ENCODE results near the gene ABCF3. TPM values are rescaled to one million over a fixed set of nuclear protein-coding genes. Genes with fewer than 3 reads are reported as not detected.

The ABCF3 gene
- total and polyA plus RNA-seq, 4 donors, result 28.1 to 59.2 (median 33.7) TPM

GRCh38 chr3:184169896-184170875 lies 15.8 kb upstream of the ABCF3 start:
- 95% methylated on average over 66 of the region's 66 CpGs for WGBS
- Histone ChIP-seq H3K4me3 (ENCODE audit: low read depth in 1 of 3, low read length in 3 of 3) (no peak overlapping the region), H3K36me3 (ENCODE audit: control insufficient read depth in 4 of 4, insufficient read depth in 3 of 4, low read depth in 1 of 4, low read length in 3 of 4) (peaks cover 8 to 57% (median 41%) of the 10 kb centered on the region in 4 donors), H3K4me1 (ENCODE audit: control insufficient read depth in 4 of 4, insufficient read depth in 4 of 4, low read length in 3 of 4) (peaks cover 0 to 3% (median 0%) of the 10 kb centered on the region in 4 donors), H3K27me3 (ENCODE audit: control insufficient read depth in 4 of 4, insufficient read depth in 4 of 4, low read length in 3 of 4) (no peaks in the 10 kb centered on the region), H3K9ac (ENCODE audit: low read depth in 1 of 2, low read length in 2 of 2) (no peak overlapping the region), H3K27ac (ENCODE audit: low read depth in 1 of 2, low read length in 2 of 2) (no peak overlapping the region), H3K9me3 (ENCODE audit: control insufficient read depth in 4 of 4, low read length in 3 of 4) (no peaks in the 10 kb centered on the region)
- TF ChIP-seq GABPA (IDR thresholded peaks at IDR 0.05 in 1 of 2, conservative IDR thresholded peaks at IDR 0.05 in 1 of 2) (no peak), EGR1 (IDR thresholded peaks at IDR 0.05; ENCODE audit: low read depth in 2 of 2) (no peak), FOXA1 (IDR thresholded peaks at IDR 0.05) (no peak), ZBTB33 (IDR thresholded peaks at IDR 0.05) (no peak), CTCF (IDR thresholded peaks at IDR 0.05; ENCODE audit: low read depth, low read length, missing input control) (no peak), REST (IDR thresholded peaks at IDR 0.05) (no peak), TAF1 (conservative IDR thresholded peaks at IDR 0.05) (no peak), YY1 (IDR thresholded peaks at IDR 0.05) (no peak), JUND (IDR thresholded peaks at IDR 0.05) (no peak), ATF3 (IDR thresholded peaks at IDR 0.05) (no peak), RXRA (IDR thresholded peaks at IDR 0.05) (no peak), NR2F2 (IDR thresholded peaks at IDR 0.05) (no peak), SP1 (IDR thresholded peaks at IDR 0.05) (no peak)
- TF ChIP-seq, protein P1, sequence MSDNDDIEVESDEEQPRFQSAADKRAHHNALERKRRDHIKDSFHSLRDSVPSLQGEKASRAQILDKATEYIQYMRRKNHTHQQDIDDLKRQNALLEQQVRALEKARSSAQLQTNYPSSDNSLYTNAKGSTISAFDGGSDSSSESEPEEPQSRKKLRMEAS (IDR thresholded peaks at IDR 0.05), result no peak
- no peak for DNase-seq (ENCODE audit: low spot score)
